CD8-positive, alpha-beta memory T cell (primary cell): ENCODE results near the gene ADGRB2. TPM values are rescaled to one million over a fixed set of nuclear protein-coding genes. Genes with fewer than 3 reads are reported as not detected.
A peak's percentile ranks its signal among the peaks of the same experiment; 100 is the strongest.

Experiments
- CTCF ChIA-PET: fragments of 350-600 bp; sonication (Branson Sonifier 250); formaldehyde crosslinking; loops from one replicate; lab custom pipeline; 2021; ENCODE audit warnings: antibody characterized with exemption; lab: Charles Lee
- POLR2A ChIA-PET: fragments of 350-600 bp; sonication (Branson Sonifier 250); formaldehyde crosslinking; loops from one replicate; lab custom pipeline; 2021; ENCODE audit warnings: antibody characterized with exemption; lab: Charles Lee
- DNase-seq, 5 donors: peaks; one replicate each; pipeline versions ENCODE4 v3.0.0 to v3.0.0-alpha.2; 2020 to 2022; ENCODE audit warnings: mixed read lengths in 1 of 5
- H3K27ac ChIP-seq: one replicate; pipeline ENCODE4 v1.7.0; 2013; ENCODE audit warnings: low read depth, mild to moderate bottlenecking, low read length, moderate library complexity
- H3K27me3 ChIP-seq: 2 replicates; pipeline ENCODE4 v1.7.0; 2013; ENCODE audit warnings: low read length, mild to moderate bottlenecking; ENCODE audit not compliant: insufficient read depth, poor library complexity, severe bottlenecking
- H3K36me3 ChIP-seq: 2 replicates; pipeline ENCODE4 v1.7.0; 2013; ENCODE audit warnings: mild to moderate bottlenecking, low read length, moderate library complexity; ENCODE audit not compliant: insufficient read depth
- H3K4me1 ChIP-seq: 2 replicates; pipeline ENCODE4 v1.7.0; 2013; ENCODE audit warnings: mild to moderate bottlenecking, low read length, moderate library complexity; ENCODE audit not compliant: insufficient read depth
- H3K4me3 ChIP-seq: 2 replicates; pipeline ENCODE4 v1.7.0; 2013; ENCODE audit warnings: mild to moderate bottlenecking, low read length
- H3K9me3 ChIP-seq: 2 replicates; pipeline ENCODE4 v1.7.0; 2013; ENCODE audit warnings: mild to moderate bottlenecking, low read length
- H3K27ac Mint-ChIP-seq, 8 donors: one replicate each; pipeline ENCODE4 v1.8.0; 2020 to 2021; ENCODE audit warnings: mixed read lengths in 8 of 8, mild to moderate bottlenecking in 6 of 8, inconsistent platforms in 3 of 8, moderate library complexity in 3 of 8
- H3K27me3 Mint-ChIP-seq, 2 donors: one replicate each; pipeline ENCODE4 v1.8.0; 2020 to 2021; ENCODE audit warnings: mixed read lengths in 2 of 2, mild to moderate bottlenecking in 1 of 2, moderate library complexity in 1 of 2
- H3K36me3 Mint-ChIP-seq, 3 donors: one replicate each; pipeline ENCODE4 v1.8.0; 2020 to 2021; ENCODE audit warnings: mixed read lengths in 3 of 3, inconsistent platforms in 1 of 3, mild to moderate bottlenecking in 1 of 3
- H3K4me1 Mint-ChIP-seq, 3 donors: one replicate each; pipeline ENCODE4 v1.8.0; 2020 to 2021; ENCODE audit warnings: mixed read lengths in 3 of 3, inconsistent platforms in 1 of 3, mild to moderate bottlenecking in 1 of 3
- H3K4me3 Mint-ChIP-seq, 7 donors: one replicate each; pipeline ENCODE4 v1.8.0; 2020 to 2021; ENCODE audit warnings: mixed read lengths in 7 of 7, mild to moderate bottlenecking in 6 of 7, moderate library complexity in 4 of 7, inconsistent platforms in 2 of 7
- H3K9me3 Mint-ChIP-seq, 5 donors: one replicate each; pipeline ENCODE4 v1.8.0; 2020 to 2022; ENCODE audit warnings: mixed read lengths in 5 of 5, mild to moderate bottlenecking in 3 of 5, moderate library complexity in 2 of 5, inconsistent platforms in 1 of 5
- polyA plus RNA-seq: library from polyadenylated mRNA; unstranded; fragments of 300-500 nt; fragmentation: Illumina TruSeq; gene quantifications from one replicate; pipeline ENCODE4 v1.2.3, GENCODE V29; 2021
- total RNA-seq, 2 experiments: library from RNA; stranded (reverse); gene quantifications; one replicate each; pipeline ENCODE4 v1.2.3, GENCODE V29; 2021

Gene ADGRB2
- total and polyA plus RNA-seq, 3 experiments from 2014 or later = 0.24 to 0.57 (median 0.35) TPM

DNA sequence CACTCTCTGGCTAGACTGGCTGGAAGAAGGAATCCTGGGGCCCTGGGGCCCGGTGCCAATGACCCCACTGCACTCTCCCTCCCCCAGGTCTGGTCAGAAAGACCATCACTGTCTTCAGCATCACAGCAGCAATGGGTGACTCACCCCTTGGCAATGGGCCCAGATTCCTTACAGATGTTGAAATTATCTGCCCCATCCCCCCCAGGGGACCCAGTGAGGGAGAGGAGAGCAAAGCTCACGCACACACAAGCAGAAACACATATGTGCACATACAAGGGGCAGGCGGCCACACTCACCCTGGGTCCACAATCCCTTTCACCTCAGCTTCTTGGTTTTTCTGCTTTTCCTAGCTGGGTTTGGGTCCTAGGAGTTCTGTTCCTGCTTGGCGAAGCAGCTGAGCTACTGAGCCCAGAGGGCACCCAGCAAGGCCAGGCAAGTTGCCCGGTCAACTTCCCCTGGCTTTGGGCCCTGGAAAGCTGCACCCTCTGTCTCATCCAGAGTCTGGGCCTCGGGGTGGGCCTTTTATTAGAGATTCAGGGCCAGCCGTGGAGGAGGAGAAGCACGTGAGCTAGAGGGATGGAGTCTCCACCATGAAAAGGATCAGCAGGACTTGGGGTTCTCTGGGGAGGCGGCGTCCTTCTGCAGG is 62.9 kb downstream of the ADGRB2 start:
- Histone ChIP-seq H3K4me1 (peaks cover 42% of the 10 kb centered on the region), H3K36me3 (no peaks in the 10 kb centered on the region), H3K27me3 (peaks cover 4% of the 10 kb centered on the region), H3K27ac (no peak overlapping the region), H3K9me3 (no peaks in the 10 kb centered on the region), H3K4me3 (no peak overlapping the region)
- peak in 1 of 5 donors; percentile 59 for DNase-seq
- ChIA-PET POLR2A (no interaction called here), CTCF (interaction anchor here (0.8 to 1.4 kb wide), 4 partner anchors 13 to 88 kb away, joined by 3 to 4 read pairs (median 3); no protein-coding TSS in a partner anchor)
- H3K4me1 Mint-ChIP-seq = peaks cover 44 to 64% (median 45%) of the 10 kb centered on the region in 3 donors
- H3K36me3 Mint-ChIP-seq = no peaks in the 10 kb centered on the region
- H3K9me3 Mint-ChIP-seq = no peaks in the 10 kb centered on the region
- H3K4me3 Mint-ChIP-seq = no peak overlapping the region
- peaks cover 16 to 19% of the 10 kb centered on the region in 2 donors for H3K27me3 Mint-ChIP-seq
- H3K27ac Mint-ChIP-seq = peak overlapping the region in 4 of 8 donors; percentile 42 to 77 (median 69)

DNA sequence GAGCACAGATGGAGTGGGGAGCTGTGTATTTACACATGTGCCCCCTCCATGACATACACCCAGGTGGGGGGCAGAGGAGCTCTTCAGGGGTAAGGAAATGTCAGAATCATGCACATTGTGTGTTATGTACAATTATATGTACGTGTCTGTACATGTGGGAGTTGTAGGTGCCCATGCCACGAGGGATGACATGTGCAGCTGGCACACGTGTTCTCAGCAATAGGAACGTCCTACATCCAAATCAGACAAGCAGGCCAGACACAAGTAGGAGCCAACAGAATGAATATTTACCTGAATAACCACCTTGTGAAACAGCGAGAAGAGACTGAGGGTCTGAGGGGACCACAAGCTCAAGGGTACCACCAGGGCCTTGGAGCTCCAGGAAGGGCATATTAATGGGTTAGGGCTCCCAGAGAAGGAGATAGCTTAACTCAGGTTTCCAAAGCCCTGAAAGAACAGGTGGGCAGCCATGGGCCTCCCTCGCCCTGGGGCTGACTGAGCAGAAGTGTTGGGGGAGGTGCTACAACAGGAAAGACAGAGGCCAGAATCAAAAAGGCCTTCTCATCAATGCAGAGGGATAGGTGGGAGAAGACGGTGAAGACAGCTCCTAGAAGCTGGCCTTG is 63.6 kb downstream of the ADGRB2 start:
- H3K4me1 ChIP-seq = peaks cover 39% of the 10 kb centered on the region
- ChIA-PET CTCF (interaction anchor here (0.8 to 1.4 kb wide), 4 partner anchors 14 to 88 kb away, joined by 3 to 4 read pairs (median 3); no protein-coding TSS in a partner anchor), POLR2A (no interaction called here)
- no peak overlapping the region for H3K27ac ChIP-seq
- no peak for DNase-seq
- peaks cover 39 to 58% (median 41%) of the 10 kb centered on the region in 3 donors for H3K4me1 Mint-ChIP-seq
- H3K9me3 ChIP-seq = no peaks in the 10 kb centered on the region
- peaks cover 12 to 13% of the 10 kb centered on the region in 2 donors for H3K27me3 Mint-ChIP-seq
- no peaks in the 10 kb centered on the region for H3K36me3 Mint-ChIP-seq
- peak overlapping the region in 1 of 7 donors; percentile 34 for H3K4me3 Mint-ChIP-seq
- no peak overlapping the region for H3K4me3 ChIP-seq
- peak overlapping the region in 5 of 8 donors; percentile 14 to 77 (median 62) for H3K27ac Mint-ChIP-seq
- no peaks in the 10 kb centered on the region for H3K36me3 ChIP-seq
- no peaks in the 10 kb centered on the region for H3K9me3 Mint-ChIP-seq
- peaks cover under 1% of the 10 kb centered on the region for H3K27me3 ChIP-seq

- POLR2A ChIA-PET = interaction anchor here (0.6 kb wide), 1 partner anchor 637 kb away, joined by 5 read pairs; no protein-coding TSS in a partner anchor
- H3K4me3 ChIP-seq = no peak overlapping the region
- H3K27ac ChIP-seq = no peak overlapping the region
- H3K27me3 ChIP-seq = no peaks in the 10 kb centered on the region
- no peaks in the 10 kb centered on the region for H3K36me3 ChIP-seq
- peak overlapping the region in 5 of 8 donors; percentile 28 to 91 (median 54) for H3K27ac Mint-ChIP-seq
- no peaks in the 10 kb centered on the region for H3K9me3 ChIP-seq
- no peaks in the 10 kb centered on the region for H3K9me3 Mint-ChIP-seq
- no peaks in the 10 kb centered on the region for H3K36me3 Mint-ChIP-seq
- H3K4me1 Mint-ChIP-seq = peaks cover 27 to 46% (median 29%) of the 10 kb centered on the region in 3 donors
- peaks cover 28% of the 10 kb centered on the region for H3K4me1 ChIP-seq
- H3K27me3 Mint-ChIP-seq = peaks cover 2 to 6% of the 10 kb centered on the region in 2 donors
- CTCF ChIA-PET = no interaction called here
- H3K4me3 Mint-ChIP-seq = peak overlapping the region in 6 of 7 donors; percentile 8 to 56 (median 32)
- DNase-seq = peak in 2 of 5 donors; percentile 33 to 64
These were observed 64.7 kb downstream of the ADGRB2 start for GRCh38 chr1:31699341-31699891.

- no peak for DNase-seq
- Histone ChIP-seq H3K9me3 (no peaks in the 10 kb centered on the region), H3K36me3 (no peaks in the 10 kb centered on the region), H3K4me1 (peaks cover 27% of the 10 kb centered on the region), H3K27me3 (no peaks in the 10 kb centered on the region), H3K4me3 (no peak overlapping the region), H3K27ac (no peak overlapping the region)
- Mint-ChIP-seq H3K36me3 (no peaks in the 10 kb centered on the region), H3K4me3 (peak overlapping the region in 1 of 7 donors; percentile 1), H3K27ac (peak overlapping the region in 1 of 8 donors; percentile 48), H3K4me1 (peaks cover 26 to 42% (median 28%) of the 10 kb centered on the region in 3 donors), H3K27me3 (no peaks in the 10 kb centered on the region), H3K9me3 (no peaks in the 10 kb centered on the region)
- CTCF ChIA-PET = interaction anchor here (1.1 kb wide), 1 partner anchor 92 kb away, joined by 4 read pairs; no protein-coding TSS in a partner anchor
- POLR2A ChIA-PET = no interaction called here
These were observed 66.7 kb downstream of the ADGRB2 start for GRCh38 chr1:31697369-31697984.

- H3K27ac ChIP-seq = no peak overlapping the region
- Mint-ChIP-seq H3K4me1 (peaks cover 25 to 36% (median 26%) of the 10 kb centered on the region in 3 donors), H3K4me3 (no peak overlapping the region), H3K27me3 (no peaks in the 10 kb centered on the region), H3K36me3 (no peaks in the 10 kb centered on the region), H3K9me3 (no peaks in the 10 kb centered on the region), H3K27ac (no peak overlapping the region)
- no peak overlapping the region for H3K4me3 ChIP-seq
- no peaks in the 10 kb centered on the region for H3K27me3 ChIP-seq
- POLR2A ChIA-PET = no interaction called here
- DNase-seq = no peak
- peaks cover 27% of the 10 kb centered on the region for H3K4me1 ChIP-seq
- no peaks in the 10 kb centered on the region for H3K36me3 ChIP-seq
- no peaks in the 10 kb centered on the region for H3K9me3 ChIP-seq
- CTCF ChIA-PET = no interaction called here
These were observed 67.9 kb downstream of the ADGRB2 start for GRCh38 chr1:31696242-31696641.

DNA sequence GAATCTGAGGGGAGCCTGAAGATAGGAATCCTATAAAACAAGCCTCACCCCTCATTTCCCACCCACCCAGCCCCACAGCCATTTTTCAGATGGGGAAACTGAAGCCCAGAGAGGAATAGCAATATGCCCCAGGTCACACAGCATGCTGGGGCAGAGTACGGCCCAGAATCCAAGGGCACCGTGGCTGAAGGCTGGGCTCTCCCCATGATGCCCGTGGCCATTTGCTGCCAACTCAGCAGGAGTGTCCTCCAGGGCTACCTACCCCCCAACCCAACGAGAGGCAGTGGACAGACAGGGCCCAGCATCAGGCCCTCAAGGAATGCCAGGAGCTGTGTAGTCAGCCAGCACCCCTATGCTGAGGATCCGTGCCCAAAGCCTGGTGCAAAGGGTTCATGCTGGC is 68.8 kb downstream of the ADGRB2 start:
- Mint-ChIP-seq H3K36me3 (no peaks in the 10 kb centered on the region), H3K27me3 (no peaks in the 10 kb centered on the region), H3K4me3 (no peak overlapping the region), H3K27ac (no peak overlapping the region), H3K4me1 (peaks cover 17 to 27% (median 18%) of the 10 kb centered on the region in 3 donors), H3K9me3 (no peaks in the 10 kb centered on the region)
- DNase-seq = no peak
- POLR2A ChIA-PET = no interaction called here
- Histone ChIP-seq H3K36me3 (no peaks in the 10 kb centered on the region), H3K27ac (no peak overlapping the region), H3K27me3 (no peaks in the 10 kb centered on the region), H3K9me3 (no peaks in the 10 kb centered on the region), H3K4me3 (no peak overlapping the region), H3K4me1 (peaks cover 20% of the 10 kb centered on the region)
- CTCF ChIA-PET = no interaction called here

DNA sequence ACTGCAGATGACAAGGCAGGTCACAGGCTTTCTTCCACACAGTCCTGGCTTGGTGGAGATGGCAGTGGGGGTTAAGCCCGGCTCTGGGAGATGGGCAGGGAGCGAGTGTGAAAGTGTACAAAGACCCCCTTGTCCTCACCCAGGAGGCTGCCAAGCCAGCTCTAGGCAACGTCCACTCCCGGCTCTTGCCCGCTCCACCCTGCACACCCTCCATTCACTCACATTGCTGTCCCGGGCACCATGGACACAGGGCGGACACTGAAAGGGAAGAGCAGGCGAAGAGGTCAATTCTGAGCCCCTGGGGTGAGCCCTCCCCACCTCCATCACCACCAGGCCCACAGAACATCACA is 69.2 kb downstream of the ADGRB2 start:
- H3K4me1 Mint-ChIP-seq = peaks cover 15 to 23% (median 16%) of the 10 kb centered on the region in 3 donors
- no peak overlapping the region for H3K27ac Mint-ChIP-seq
- H3K27me3 ChIP-seq = no peaks in the 10 kb centered on the region
- H3K4me1 ChIP-seq = peaks cover 16% of the 10 kb centered on the region
- H3K36me3 Mint-ChIP-seq = no peaks in the 10 kb centered on the region
- H3K27ac ChIP-seq = no peak overlapping the region
- no peaks in the 10 kb centered on the region for H3K9me3 Mint-ChIP-seq
- peaks cover 0 to 2% of the 10 kb centered on the region in 2 donors for H3K27me3 Mint-ChIP-seq
- no peak for DNase-seq
- no peak overlapping the region for H3K4me3 Mint-ChIP-seq
- CTCF ChIA-PET = no interaction called here
- no peaks in the 10 kb centered on the region for H3K36me3 ChIP-seq
- H3K4me3 ChIP-seq = no peak overlapping the region
- no peaks in the 10 kb centered on the region for H3K9me3 ChIP-seq
- POLR2A ChIA-PET = interaction anchor here (0.6 kb wide), 1 partner anchor 340 kb away, joined by 4 read pairs; no protein-coding TSS in a partner anchor
